HG02884 (cell line): Measurements from ENCODE around the gene PHF20.
"Not testable (repeated sequence)": the region's sequence is repeated elsewhere in the genome, so short reads cannot be mapped to it uniquely, and the experiment has no call there.

Experiments
- ATAC-seq: cut with Tn5 transposase; IDR thresholded peaks from one replicate; pipeline ENCODE4 v1.9.1; 2021; ENCODE audit warnings: mild to moderate bottlenecking, moderate library complexity; ENCODE audit not compliant: unreplicated experiment

PHF20 gene

DNA sequence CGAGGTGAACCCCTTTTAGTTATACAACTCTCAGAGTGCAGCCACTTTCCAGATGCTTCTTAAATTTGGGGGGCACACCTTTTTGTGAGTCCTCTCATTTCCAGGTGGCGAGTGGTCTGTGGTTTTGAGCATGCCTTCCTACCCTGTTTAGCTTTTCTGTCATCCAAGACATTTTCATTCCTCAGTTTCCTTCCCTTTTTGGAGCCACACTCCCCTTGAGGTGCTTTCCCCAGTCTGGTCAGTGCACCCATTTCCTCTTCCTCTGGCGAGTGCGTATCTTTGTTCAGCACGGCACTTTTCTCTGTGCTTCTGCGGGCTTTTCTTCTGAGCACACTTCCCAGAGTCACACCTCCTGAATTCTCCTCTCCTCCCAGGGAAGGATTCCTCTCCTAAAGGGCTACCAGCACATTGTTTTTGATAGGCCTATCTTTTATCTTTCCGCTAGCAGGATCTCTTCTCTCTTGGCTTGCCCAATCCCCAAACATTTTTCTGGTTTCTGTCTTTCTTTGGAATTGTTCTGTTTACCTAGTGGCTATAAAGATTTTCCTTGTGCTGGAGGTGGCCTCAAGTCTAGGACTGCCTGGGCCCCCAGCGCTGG, 1.4 kb downstream of the PHF20 start:
- no peak for ATAC-seq

DNA sequence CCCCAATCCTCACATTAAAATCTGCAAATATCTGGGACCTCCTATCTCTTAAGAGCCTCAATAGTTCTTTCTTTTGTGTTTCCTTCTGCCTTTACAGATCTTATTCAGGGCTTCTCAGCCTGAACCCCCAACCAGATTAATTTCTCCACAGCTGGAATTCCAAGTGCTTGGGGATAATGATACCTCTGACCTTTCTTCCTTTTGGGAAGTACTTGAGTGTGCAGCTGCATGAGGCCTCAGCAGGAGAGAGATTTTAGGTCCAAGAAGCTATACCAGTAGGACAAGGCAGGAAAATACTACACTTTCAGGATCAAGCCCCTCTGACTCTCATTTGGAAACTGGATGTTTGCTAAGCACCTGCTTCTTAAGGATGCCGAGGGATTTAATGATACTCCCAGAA, 2.6 kb downstream of the PHF20 start:
- ATAC-seq = no peak

DNA sequence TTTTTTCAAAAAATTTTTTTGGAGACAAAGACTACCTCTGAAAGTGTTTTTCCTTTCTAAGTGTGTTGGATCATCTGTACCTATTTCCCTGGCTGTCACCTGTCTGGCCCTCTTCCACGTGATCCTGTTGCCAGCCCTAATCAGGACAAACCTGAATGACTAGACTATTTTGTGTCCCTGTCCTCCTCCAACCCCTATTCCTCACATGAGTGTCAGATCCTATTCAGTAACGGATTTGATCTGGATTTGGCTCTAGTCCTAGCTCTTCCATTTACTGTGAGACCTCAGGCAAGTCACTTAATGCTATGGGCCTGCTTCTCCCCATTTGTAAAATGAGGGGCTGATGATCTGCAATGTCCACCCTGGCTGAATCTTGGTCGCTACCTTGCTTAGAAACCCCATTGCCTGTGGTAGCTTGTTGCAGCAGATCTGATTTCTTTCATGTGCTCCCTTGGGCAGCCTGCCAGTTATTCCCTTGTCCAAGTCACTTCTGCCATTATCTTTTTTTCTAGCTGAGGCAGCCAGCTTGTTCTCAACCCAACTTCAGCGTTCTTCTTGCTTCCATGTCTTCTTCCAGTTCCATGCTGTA, 4.8 kb downstream of the PHF20 start:
- no peak for ATAC-seq

DNA sequence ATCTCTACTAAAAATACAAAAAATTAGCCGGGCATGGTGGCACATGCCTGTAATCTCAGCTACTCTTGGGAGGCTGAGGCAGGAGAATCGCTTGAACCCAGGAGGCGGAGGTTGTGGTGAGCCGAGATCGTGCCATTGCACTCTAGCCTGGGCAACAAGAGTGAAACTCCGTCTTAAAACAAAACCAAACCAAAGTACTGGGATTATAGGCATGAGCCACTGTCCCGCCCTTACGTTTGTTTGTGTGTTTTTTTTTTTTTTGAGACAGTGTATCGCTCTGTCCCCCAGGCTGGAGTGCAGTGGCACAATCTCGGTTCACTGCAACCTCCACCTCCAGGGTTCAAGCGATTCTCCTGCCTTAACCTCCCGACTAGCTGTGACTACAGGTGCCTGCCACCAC, 12.0 kb downstream of the PHF20 start:
- not testable (repeated sequence) for ATAC-seq

DNA sequence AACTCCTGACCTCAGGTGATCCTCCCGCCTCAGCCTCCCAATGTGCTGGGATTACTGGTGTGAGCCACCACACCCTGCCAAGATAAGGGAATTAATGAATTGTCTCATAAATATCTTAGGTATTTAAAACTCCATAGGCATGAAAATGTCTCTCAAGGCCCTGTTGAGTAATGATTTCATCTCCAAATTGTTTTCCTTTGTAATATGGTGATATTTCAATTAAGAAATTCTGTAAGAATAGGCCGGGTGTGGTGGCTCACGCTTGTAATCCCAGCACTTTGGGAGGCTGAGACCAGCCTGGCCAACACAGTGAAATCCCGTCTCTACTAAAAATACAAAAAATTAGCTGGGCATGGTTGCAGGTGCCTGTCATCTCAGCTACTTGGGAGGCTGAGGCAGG, 13.7 kb downstream of the PHF20 start:
- ATAC-seq = not testable (repeated sequence)

DNA sequence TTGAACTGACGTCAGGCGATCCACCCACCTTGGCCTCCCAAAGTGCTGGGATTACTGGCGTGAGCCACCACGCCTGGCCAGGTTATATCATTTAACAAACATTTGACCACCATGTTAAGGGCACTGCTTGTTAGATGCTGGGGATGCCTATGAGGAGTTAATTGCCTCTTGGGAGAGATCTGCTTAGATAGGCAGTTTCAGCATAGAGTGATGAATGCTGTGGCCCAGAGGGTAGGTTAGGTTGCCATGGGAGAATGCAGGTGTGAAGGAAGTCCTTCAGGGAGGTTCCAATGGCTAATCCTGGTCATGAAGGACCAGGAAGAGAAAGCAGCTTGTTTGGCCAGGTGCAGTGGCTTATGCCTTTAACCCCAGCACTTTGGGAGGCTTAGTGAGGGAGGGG, 17.0 kb downstream of the PHF20 start:
- ATAC-seq = no peak

DNA sequence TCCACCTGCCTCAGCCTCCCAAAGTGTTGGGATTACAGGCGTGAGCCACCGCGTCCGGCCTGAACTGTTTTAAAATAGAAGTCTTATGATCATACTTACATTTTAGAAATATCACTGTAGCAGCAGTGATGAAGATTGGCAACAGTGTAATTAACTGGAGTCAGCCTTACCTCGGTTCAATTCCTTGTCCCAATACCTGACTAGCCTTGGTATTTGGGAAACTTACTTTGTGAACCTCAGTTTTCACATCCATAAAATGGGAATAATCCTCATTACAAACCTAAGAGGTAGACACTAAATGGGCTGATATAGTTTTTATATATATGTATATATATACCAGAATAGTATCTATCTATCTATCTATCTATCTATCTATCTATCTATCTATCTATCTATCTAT, 19.3 kb downstream of the PHF20 start:
- no peak for ATAC-seq

DNA sequence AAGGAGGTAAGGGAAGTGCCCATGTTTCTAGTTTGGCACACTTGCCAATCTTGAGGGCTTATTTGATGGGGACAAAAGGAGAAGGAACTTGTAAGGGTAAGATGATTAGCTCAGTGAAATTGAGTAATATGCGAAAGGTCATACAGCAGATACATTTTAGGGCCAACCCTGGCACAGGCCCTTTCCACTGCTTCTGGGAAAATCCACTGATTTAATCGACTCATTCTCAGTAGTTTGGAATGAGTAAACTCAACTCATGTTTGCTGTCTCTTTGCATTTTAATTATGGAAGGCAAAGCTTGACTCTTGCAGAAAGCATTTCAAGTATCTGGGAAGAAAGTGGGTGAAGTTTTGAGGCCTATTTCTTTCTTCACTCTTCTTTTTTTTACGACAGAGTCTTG, 20.0 kb downstream of the PHF20 start:
- ATAC-seq = no peak

DNA sequence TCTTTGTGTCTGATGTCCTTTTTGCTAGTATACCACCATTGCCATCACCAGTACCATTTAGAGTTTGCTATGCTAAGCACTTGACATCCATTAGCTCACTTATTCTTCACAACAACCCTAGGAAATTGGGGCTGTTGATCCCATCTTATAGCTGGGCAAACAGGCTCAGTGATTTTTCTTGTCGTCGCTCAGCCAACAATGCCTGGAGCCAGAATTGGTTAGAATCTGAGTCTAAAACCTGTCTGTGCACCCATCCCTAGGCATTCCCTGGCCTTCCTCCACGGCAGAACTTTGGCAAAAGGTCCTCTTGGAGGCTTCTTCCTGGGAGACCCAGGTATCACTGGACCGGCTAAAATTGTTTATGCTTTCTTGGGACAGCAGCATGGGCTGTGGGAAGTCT, 20.9 kb downstream of the PHF20 start:
- ATAC-seq = no peak

DNA sequence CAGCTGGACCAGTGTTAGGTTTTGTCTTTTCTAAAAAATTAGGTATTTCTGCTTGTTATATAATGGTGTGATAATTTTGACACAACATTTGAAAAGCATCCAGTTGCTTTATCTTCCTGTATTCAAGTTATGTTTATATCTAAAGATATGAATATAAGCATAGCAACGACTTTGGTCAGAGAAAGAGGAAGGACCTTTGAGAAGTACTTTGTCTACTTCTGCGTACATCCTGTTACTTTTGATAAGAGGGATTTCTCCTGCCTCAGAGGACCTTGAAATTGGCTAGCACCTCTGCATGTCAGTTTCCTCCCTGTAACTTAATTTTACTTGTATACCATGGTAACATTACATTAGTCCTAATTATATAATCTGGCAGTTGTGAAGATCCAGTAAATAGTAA, 24.8 kb downstream of the PHF20 start:
- ATAC-seq = no peak

DNA sequence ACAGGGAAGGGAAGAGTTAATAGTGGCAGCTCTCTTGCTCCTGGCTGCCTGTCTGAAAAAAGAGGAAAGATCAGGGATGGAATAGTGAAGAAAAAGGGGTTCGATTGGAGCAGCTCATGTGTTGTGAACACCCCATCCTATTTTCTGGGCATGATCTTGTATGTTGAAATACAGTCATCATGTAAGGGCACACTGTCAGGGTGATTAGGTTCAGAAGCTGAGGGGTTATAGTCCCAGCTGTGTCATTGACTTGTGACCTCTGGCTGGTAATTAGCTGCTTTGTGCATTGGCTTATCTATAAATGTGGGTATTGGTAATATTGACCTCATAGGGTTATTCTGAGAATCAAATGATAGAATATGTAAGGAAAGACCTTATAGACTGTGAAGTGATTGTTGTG, 30.1 kb downstream of the PHF20 start:
- no peak for ATAC-seq

DNA sequence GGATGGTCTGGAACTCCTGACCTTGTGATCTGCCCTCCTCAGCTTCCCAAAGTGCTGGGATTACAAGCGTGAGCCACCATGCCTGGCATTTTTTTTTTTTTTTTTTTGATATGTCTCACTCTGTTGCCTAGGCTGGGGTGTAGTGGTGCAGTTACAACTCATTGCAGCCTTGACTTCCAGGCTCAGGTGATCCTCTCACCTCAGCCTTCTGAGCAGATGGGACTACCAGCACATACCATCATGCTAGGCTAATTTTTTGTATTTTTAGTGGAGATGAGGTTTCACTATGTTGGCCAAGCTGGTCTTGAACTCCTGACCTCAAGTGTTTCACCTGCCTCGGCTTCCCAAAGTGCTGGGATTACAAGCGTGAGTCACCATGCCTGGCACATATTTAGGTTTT, 34.3 kb downstream of the PHF20 start:
- ATAC-seq = no peak

DNA sequence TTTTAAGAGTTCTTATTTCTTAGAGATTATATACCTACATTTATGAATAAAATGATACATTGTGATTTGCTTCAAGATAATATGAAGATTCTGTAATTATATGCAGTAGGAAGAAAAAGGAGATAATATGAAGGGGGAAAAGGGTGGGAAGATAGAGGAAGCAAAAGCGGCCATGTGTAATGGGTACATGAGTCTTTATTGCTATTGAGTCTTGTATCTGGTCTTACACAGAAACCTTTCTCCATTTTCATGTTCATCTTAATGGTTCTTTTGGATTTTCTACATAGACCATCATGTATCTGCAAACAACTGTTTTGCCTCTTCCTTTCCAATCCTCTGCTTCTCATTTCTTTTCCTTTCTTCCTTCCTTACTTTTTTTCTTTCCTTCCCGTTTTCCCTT, 36.1 kb downstream of the PHF20 start:
- ATAC-seq = no peak

DNA sequence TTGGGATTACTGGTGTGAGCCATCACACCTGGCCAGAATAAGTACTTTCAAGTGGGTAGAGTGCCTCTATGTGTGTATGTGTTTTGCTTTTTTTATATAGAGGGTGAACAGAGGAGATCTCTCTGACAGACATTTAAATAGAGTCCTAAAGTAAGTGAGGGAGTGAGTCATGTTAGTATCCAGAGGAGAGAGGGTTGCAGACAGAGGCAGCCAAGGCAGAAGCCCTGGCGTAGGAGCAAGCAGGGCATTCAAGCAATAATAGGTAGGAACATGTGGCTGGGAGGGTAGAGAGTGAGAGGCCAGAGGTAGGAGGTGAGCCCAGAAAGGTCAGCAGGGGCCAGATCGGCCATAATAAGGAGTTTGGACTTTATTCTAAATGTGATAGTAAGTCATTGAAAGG, 48.9 kb downstream of the PHF20 start:
- ATAC-seq = no peak

DNA sequence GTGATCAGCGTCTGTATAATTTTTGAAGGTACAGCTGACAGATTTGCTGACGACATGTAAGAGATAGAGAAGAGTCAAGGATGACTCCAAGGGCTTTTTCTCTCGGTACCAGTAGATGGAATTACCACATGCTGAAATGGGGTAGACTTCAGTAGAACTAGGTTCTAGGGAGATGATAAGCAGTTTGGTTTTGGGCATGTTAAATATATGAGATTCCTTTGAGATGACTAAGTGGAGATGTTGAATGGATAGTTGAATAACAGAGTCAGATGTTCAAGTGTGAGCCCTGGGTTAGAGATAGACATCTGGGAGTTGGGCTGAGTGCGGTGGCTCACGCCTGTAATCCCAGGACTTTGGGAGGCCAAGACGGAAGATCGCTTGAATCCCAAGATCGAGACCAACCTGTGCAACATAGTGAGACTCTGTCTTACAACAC, 50.0 kb downstream of the PHF20 start:
- no peak for ATAC-seq

DNA sequence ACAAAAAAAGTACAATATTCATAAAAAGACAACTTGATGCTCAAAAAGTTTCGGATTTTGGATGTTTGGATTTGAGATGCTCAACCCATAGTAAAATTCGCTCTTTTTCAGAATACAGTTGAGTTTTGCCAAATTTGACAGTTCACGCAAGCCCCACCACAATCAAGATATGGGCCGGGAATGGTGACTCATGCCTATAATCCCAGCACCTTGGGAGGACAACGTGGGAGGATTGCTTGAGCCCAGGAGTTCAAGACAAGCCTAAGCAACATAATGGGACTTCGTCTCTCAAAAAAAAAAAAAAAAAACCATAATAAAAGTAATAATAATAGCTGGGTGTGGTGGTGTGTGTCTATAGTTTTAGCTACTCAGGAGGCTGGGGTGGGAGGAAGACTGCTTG, 51.3 kb downstream of the PHF20 start:
- no peak for ATAC-seq

DNA sequence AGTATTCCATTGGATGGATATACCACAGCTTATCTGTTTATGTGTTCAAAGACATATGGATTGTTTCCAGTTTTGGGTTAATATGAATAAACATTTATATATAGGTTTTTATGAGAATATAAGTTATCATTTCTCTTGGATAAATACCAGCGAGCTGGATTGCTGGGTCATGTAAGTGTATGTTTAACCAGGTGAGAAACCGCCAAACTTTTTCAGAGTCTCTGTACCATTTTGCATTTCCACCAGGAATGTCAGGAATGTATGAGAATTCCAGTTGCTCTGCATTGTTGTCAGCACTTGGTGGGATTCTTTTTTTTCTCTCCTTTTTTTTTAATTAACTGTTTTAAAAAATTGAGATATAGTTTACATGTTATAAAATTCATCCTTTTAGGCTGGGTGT, 52.1 kb downstream of the PHF20 start:
- no peak for ATAC-seq

DNA sequence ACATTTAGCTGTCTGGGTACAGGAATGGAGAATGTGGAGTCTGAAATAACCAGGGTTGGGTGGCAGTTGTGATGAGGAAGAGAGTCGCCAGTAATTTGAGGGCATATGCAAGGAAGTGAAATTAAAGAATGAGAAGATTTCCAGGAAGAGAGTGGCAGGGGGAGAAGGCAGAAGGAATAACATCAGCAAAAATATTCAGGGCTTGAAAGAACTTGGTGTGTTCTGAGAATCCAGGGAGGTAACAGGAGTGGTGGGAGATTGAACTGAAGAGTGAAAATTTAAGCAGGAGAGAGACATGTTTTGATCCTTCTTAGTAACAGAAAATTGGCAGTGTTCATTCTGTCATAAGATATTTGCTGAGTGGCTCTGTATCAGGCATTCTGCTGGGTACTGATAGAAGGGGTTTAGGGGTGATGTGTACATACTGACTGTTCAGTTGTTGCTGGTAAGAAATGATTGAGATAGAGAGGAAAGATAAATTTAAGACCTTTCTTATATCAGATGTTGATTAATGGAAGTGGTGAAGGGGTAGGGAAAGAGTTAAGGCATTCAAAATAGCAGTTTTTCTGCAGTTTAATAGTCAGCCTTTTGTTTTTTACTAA, 54.7 kb downstream of the PHF20 start:
- ATAC-seq = no peak

DNA sequence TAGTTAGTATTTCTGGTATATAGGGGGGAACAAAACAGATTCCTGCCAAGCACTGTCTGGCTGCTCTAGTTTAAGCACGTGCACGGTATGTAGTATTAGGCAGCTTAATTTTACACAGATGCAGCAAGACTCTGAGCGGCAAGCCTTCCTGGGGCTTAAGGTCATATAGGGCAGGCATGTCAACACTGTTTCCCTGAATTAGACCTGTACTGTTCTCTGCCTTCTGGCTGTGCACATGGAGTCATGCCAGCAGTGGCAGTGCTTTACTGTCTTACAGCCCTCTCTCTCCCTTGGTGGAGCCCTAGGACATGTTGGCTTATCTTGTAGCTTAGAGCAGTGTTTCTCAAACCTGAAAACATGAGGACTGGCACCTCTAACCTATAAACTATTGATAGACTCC, 56.6 kb downstream of the PHF20 start:
- no peak for ATAC-seq

DNA sequence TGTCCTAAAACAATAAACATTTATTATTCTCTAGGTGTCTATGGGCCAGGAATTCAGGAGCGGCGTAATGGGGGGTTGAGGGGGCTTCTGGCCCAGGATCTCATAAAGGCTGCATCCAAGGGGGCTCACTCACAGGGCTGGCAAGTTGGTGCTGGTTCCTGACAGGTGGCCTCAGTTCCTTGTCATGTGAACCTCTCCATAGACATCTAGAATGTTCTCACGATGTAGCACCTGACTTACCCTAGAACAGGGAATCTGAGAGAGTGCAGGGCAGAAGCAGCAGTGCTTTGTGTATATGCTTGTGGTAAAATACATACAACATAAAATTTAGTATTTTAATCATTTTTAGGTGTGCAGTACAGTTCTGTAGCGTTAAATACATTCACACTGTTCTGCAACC, 57.1 kb downstream of the PHF20 start:
- no peak for ATAC-seq

DNA sequence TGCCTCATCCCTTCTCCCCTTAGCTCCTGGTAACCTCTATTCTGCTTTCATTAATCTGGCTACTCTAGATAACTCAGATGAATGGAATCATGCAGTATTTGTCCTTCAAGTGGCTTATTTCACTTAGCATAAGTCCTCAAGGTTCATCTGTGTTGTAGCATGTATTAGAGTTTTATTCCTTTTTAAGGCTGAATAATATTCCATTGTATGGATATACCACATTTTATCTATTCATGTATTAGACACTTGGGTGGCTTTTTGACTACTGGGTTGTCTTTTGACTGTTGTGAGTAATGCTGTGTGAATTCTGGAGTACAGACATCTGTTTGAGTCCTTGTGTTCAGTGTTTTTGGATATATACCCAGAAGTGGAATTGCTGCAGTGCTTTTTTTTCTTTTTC, 58.4 kb downstream of the PHF20 start:
- ATAC-seq = no peak

DNA sequence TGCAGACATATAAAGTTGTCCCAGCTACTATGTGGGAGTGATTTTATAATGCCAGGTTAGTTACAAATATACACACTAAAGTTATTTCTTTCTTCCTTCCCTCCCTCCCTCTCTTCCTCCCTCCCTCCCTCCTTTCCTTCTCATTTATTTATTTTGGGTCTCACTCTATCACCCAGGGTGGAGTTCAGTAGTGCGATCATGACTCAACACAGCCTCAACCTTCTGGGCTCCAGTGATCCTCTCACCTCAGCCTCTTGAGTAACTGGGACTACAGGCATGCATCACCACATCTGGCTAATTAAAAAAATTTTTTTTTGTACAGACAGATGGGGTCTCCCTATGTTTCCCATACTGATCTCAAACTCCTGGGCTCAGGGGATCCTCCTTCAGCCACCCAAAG, 59.2 kb downstream of the PHF20 start:
- no peak for ATAC-seq

DNA sequence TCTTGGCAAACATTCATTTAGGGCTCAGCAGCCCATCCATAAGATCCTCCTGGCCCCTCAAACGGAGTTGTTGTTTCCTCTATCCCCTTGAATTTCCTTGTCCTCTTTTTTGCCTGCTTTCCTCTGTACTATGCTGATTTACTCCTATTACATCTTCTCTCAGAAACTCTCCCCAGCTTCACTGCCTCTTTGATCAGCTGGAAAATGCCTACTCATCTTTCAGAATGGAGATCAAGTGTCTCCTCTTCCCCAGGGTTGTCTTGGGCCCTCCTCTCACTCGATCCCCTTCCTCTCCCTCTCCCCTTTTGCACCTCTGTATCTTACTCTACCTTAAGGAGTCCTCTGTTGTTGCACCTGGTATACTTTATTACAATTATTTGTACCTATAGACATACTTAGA, 60.2 kb downstream of the PHF20 start:
- ATAC-seq = no peak
